ENCODE data around the gene PDE5A. TPM values are rescaled to one million over a fixed set of nuclear protein-coding genes. Genes with fewer than 3 reads are reported as not detected.

The PDE5A gene
- total and polyA plus RNA-seq, 10 of the 15 experiments (the other 5 are each of a cell fraction or from before 2014, with no cell fraction given) = under 0.01 to 3.9 (median 0.26) TPM; not detected in 1

DNA sequence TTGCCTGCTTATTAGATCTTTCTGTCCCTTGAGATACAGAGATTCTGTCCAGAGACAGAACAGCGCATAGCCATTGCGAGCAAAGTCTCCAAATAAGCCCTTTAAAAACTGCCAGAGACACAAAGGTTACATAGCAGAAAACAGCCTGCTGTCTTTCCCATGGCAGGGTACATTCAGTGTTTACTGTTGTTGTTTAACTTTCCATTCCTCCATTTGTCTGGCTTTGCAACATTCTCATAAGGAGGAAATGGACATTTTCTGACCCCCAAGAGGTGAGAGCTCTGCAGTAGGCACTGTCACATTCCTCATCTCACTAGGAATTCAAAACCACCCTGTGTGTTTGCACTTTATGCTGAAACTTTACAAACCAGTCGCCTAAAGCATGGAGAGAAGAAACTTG is 48.3 kb downstream of the PDE5A start:
- BruUV-seq (replicated peaks) = no TSS peak
- 64% methylated on average over 3 of the region's 3 CpGs for WGBS (ENCODE audit: insufficient coverage, insufficient replicate concordance, low lambda C conversion rate, missing lambda C conversion rate)
- RAD21 ChIA-PET (ENCODE audit: unreplicated experiment) = no interaction called here

More for the DNA sequence above, 48.3 kb downstream of the PDE5A start:
- FAIRE-seq (no peak), ATAC-seq (no peak), DNase-seq (ENCODE audit: low read depth, low spot score) (no peak)
- no peaks in the 10 kb centered on the region for H3K4me1 ChIP-seq (ENCODE audit: control insufficient read depth, insufficient read depth, low read length)
- H3K4me2 ChIP-seq (ENCODE audit: control insufficient read depth, insufficient read depth) = no peak overlapping the region
- no peaks in the 10 kb centered on the region for H3K27me3 ChIP-seq (replicated peaks in 1 of 2; ENCODE audit: control insufficient read depth in 2 of 2, insufficient read depth in 2 of 2, low read length in 1 of 2)
- in situ Hi-C loops (cut with MboI) (no loop called here), intact Hi-C loops (cut with micrococcal nuclease; ENCODE audit: unreplicated experiment) (no loop called here)
- no peaks in the 10 kb centered on the region for H3K9me3 ChIP-seq (replicated peaks; ENCODE audit: control insufficient read depth, insufficient read depth, low read length)
- no peak overlapping the region for H2AFZ ChIP-seq (ENCODE audit: control insufficient read depth, low read depth, low read length)
- H3K79me2 ChIP-seq (ENCODE audit: control insufficient read depth, insufficient read depth, low read length) = no peaks in the 10 kb centered on the region
- ChIA-PET SMC1A (ENCODE audit: uncharacterized antibody, unreplicated experiment) (no interaction called here), CTCF (no interaction called here), POLR2A (no interaction called here)
- H3K36me3 ChIP-seq (ENCODE audit: control insufficient read depth in 2 of 2, insufficient read depth in 2 of 2, low read length in 1 of 2) = no peaks in the 10 kb centered on the region
- TF ChIP-seq, protein P1, sequence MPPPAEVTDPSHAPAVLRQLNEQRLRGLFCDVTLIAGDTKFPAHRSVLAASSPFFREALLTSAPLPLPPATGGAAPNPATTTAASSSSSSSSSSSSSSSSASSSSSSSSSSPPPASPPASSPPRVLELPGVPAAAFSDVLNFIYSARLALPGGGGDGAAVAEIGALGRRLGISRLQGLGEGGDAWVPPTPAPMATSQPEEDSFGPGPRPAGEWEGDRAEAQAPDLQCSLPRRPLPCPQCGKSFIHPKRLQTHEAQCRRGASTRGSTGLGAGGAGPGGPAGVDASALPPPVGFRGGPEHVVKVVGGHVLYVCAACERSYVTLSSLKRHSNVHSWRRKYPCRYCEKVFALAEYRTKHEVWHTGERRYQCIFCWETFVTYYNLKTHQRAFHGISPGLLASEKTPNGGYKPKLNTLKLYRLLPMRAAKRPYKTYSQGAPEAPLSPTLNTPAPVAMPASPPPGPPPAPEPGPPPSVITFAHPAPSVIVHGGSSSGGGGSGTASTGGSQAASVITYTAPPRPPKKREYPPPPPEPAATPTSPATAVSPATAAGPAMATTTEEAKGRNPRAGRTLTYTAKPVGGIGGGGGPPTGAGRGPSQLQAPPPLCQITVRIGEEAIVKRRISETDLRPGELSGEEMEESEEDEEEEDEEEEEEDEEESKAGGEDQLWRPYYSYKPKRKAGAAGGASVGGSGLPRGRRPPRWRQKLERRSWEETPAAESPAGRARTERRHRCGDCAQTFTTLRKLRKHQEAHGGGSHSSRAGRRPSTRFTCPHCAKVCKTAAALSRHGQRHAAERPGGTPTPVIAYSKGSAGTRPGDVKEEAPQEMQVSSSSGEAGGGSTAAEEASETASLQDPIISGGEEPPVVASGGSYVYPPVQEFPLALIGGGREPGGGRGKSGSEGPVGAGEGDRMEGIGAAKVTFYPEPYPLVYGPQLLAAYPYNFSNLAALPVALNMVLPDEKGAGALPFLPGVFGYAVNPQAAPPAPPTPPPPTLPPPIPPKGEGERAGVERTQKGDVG (CRISPR knock-in tag; IDR thresholded peaks at IDR 0.05) = no peak
- TF ChIP-seq POLR2AphosphoS2 (IDR thresholded peaks at IDR 0.05; ENCODE audit: low read depth, low read length) (no peak), MYC (IDR thresholded peaks at IDR 0.05; ENCODE audit: insufficient read depth, insufficient read length, insufficient replicate concordance, low read length, severe bottlenecking) (no peak), IRF5 (IDR thresholded peaks at IDR 0.05; ENCODE audit: borderline replicate concordance) (no peak), EED (IDR thresholded peaks at IDR 0.05; ENCODE audit: low read depth) (no peak), CHD1 (IDR thresholded peaks at IDR 0.05; ENCODE audit: low read depth, low read length) (no peak), MXI1 (IDR thresholded peaks at IDR 0.05; ENCODE audit: low read depth, low read length) (no peak), CBX5 (IDR thresholded peaks at IDR 0.05; ENCODE audit: low read depth) (no peak)
- TF ChIP-seq, protein P2, sequence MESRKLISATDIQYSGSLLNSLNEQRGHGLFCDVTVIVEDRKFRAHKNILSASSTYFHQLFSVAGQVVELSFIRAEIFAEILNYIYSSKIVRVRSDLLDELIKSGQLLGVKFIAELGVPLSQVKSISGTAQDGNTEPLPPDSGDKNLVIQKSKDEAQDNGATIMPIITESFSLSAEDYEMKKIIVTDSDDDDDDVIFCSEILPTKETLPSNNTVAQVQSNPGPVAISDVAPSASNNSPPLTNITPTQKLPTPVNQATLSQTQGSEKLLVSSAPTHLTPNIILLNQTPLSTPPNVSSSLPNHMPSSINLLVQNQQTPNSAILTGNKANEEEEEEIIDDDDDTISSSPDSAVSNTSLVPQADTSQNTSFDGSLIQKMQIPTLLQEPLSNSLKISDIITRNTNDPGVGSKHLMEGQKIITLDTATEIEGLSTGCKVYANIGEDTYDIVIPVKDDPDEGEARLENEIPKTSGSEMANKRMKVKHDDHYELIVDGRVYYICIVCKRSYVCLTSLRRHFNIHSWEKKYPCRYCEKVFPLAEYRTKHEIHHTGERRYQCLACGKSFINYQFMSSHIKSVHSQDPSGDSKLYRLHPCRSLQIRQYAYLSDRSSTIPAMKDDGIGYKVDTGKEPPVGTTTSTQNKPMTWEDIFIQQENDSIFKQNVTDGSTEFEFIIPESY (IDR thresholded peaks at IDR 0.05) = no peak
- H3K4me3 ChIP-seq = no peak overlapping the region
- H3K9ac ChIP-seq (ENCODE audit: control insufficient read depth, insufficient read depth, low read length) = no peak overlapping the region
- no peak overlapping the region for H3K27ac ChIP-seq (ENCODE audit: control insufficient read depth, insufficient read depth)
- H4K20me1 ChIP-seq (ENCODE audit: control insufficient read depth, insufficient read depth) = no peaks in the 10 kb centered on the region

Measured in GM12878 (cell line).